GM23248 (cell line): ENCODE measurements around the gene VANGL2.

Source experiments
- EZH2 ChIP-seq: fragments of 200-600 bp; sonication (generic); IDR thresholded peaks from 2 replicates; pipeline ENCODE4 v1.6.1; 2018; ENCODE audit warnings: antibody characterized with exemption, mild to moderate bottlenecking; ENCODE audit not compliant: insufficient read depth, poor library complexity, severe bottlenecking
- EZH2phosphoT487 ChIP-seq: fragments of 200-600 bp; sonication (generic); IDR thresholded peaks from 2 replicates; pipeline ENCODE4 v1.6.1; 2018; ENCODE audit warnings: antibody characterized with exemption, moderate library complexity, mild to moderate bottlenecking, low read depth; ENCODE audit not compliant: insufficient read depth

GRCh38 chr1:160431571-160431970 is 31.2 kb downstream of the VANGL2 start:
- TF ChIP-seq EZH2phosphoT487 (no peak), EZH2 (no peak)
